GM18508 (cell line): ENCODE results near the gene TMEM37.

Experiments
- ATAC-seq: cut with Tn5 transposase; IDR thresholded peaks from one replicate; pipeline ENCODE4 v1.9.1; 2021; ENCODE audit warnings: moderate number of reproducible peaks; ENCODE audit not compliant: insufficient read depth, unreplicated experiment

TMEM37 gene

DNA sequence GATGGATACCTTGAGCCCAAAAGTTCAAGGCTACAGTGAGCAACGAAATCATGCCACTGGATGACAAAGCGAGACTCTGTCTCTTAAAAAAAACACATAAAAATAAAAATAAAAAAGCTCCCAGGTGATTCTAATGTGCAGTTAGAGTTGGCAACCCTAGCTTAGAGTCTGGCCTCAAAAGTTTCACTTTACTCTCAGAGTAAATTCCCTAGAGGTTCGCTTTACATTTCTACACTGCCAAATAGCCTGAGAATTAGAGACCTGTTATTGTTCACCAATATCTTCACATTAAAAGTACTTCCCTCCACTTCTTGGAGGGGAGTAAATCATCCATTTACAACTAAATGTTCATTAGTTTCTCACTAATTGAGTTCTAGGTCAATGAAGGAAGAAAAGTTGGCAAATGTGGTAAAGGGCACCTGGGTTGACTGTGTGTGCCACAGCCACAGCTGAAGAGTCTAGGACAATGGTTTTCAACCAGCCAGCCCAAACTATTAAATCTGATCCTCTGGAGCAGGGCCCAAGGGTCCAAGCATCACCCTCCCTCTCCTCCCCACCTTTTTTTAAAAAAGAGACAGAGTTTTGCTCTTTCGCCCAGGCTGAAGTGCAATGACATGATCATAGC is 15.2 kb upstream of the TMEM37 start:
- no peak for ATAC-seq

- ATAC-seq = no peak
Measured at GRCh38 chr2:119417908-119418307, 13.7 kb upstream of the TMEM37 start.

GRCh38 chr2:119419065-119419464 is 12.6 kb upstream of the TMEM37 start:
- ATAC-seq = no peak

DNA sequence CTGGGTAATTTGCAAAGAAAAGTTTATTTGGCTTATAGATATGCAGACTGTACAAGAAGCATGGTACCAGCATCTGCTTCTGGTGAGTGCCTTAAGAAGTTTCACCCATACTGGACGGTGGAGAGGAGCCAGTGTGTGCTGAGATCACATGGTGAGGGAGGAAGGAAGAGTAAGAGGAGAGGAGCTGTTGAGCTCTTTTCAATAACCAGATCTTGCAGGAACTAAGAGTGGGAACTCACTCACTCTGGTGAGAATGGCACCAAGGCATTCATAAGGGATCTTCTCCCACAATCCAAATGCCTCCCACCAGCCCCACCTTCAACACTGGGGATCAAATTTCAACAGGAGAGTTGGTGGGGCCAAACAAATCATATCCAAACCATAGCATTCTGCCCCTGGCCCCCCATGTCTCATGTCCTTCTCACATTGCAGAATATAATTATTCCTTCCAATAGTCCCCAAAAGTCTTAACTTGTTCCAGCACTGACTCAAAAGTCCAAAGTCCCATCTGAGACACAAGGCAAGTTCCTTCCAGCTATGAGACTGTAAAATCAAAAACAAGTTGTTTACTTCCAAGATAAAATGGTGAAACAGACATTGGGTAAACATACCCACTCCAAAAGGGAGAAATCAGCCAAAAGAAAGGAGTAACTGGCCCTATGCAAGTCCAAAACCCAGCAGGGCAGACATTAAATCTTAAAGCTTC is 11.7 kb upstream of the TMEM37 start:
- ATAC-seq = no peak

- no peak for ATAC-seq
Measured at GRCh38 chr2:119421304-119421703, 10.3 kb upstream of the TMEM37 start.

DNA sequence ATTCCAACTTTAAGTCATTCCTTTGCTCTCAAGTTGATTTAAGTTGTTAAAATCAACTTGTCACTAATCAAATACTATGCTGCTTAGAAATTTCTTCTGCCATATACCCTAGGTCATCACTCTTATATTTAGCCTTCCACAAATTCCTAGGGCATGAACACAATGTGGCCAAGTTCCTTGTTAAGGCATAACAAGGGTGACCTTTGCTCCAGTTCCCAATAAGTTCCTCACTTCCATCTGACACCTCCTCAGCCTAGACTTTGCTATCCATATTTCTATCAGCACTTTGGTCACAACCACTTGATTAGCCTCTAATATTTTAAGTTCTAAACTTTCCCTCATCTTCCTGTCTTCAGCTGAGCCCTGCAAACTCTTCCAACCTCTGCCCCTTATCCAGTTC is 9.9 kb upstream of the TMEM37 start:
- ATAC-seq = no peak

- ATAC-seq = no peak
Measured at GRCh38 chr2:119422360-119423107, 9.1 kb upstream of the TMEM37 start.

DNA sequence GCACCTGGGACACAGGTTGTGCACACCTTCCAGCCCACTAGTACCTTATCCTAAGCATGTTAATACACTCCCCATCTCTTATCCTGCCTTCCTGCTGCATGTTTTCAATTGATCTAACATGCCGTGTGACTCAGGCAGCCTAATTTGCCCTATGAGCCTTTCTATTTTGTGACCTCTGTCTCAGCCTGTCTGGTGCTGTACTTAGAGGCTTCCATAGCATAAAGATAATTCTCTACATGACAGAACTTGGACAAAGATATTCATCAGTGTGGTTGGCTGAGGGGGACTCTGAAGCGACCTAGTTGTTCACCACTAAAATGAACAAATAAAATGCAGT is 8.6 kb upstream of the TMEM37 start:
- no peak for ATAC-seq

DNA sequence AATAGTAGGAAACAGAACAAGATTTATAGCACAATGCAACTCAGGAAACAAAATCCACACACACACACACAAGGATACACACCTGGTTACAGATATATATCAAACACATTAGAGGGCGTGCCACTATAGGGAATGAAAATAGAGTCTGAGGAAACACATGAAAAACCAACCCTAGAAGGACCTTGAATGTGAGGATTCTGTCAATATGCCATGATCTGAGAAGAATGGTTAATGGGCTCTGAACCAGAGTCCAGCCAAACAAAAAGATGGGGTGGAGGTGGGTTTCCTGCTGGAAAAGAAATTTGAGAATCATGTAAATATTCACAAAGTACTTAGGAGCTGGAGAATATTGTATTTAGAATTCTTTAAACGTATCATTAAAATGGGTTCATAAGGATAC is 7.8 kb upstream of the TMEM37 start:
- no peak for ATAC-seq

GRCh38 chr2:119424284-119425118 is 7.2 kb upstream of the TMEM37 start:
- no peak for ATAC-seq

- no peak for ATAC-seq
Measured at GRCh38 chr2:119425119-119425405, 6.6 kb upstream of the TMEM37 start.

- no peak for ATAC-seq
Measured at GRCh38 chr2:119425620-119426395, 5.8 kb upstream of the TMEM37 start.

GRCh38 chr2:119426396-119426675 is 5.3 kb upstream of the TMEM37 start:
- no peak for ATAC-seq

DNA sequence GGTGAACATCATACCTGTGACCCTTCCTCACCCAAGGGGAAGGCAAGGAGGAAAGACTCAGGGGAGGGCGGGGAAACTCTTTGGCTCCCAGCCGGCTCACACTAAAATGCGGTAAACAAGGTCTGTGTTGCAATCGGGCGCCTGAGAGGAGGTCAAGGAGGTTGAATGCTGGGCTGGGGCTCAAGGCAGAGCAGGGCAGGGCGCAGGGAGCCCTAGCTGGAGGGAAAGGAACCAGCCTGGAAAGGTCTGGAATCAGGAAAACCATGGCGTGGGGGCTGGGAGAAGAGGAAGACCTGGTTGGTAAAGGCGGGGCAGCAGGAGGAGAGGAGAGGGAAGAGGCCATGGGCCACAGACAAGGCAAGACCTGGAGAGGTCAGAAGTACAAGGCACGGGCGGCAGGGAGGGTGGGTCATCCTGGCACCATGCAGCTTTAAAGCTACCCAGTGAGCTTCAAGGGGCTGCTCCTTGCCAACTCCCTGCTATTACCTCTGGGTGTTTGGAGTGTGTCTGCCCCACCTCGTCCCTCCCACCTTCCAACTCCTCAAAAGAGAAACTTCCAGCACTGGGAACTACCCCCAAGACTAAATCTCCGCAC is 4.8 kb upstream of the TMEM37 start:
- no peak for ATAC-seq

GRCh38 chr2:119427756-119428155 is 3.9 kb upstream of the TMEM37 start:
- no peak for ATAC-seq

- ATAC-seq = no peak
Measured at GRCh38 chr2:119428488-119429224, 3.0 kb upstream of the TMEM37 start.

- ATAC-seq = no peak
Measured at GRCh38 chr2:119429225-119429981, 2.3 kb upstream of the TMEM37 start.

DNA sequence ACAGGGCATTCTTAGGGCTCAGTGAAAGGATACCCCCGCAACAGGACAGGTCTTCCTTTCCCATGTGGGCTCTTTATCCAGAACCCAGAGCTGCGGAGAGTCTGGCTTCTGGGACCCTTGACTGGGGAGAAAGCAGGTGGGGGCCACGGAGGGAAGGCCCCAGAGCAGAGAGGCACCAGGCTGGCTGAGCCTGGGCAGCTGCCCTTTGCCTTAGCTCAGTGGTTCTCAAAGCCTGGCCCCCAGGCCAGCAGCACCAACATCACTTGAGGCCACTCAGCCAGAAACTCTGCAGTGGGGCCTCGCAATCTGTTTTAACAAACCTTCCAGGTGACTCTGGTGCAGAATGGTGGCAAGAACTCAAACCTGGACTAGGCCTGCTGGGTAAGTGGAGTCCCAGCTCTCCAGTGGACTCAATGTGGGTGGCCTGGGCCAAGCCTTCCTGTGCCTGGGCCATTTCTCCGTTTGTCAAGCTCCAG is 1.6 kb upstream of the TMEM37 start:
- no peak for ATAC-seq
